ENCODE measurements around the gene ELOVL7.
"Not testable (repeated sequence)": the region's sequence is repeated elsewhere in the genome, so short reads cannot be mapped to it uniquely, and the experiment has no call there.

The ELOVL7 gene

GRCh38 chr5:60829490-60830266 is 14.4 kb downstream of the ELOVL7 start:
- no peak for DNase-seq

GRCh38 chr5:60827201-60827600 is 16.9 kb downstream of the ELOVL7 start:
- no peak for DNase-seq

GRCh38 chr5:60826653-60827052 is 17.4 kb downstream of the ELOVL7 start:
- DNase-seq = no peak

GRCh38 chr5:60823574-60823973 is 20.5 kb downstream of the ELOVL7 start:
- DNase-seq = no peak

- DNase-seq = no peak
Measured at GRCh38 chr5:60822285-60822556, 21.8 kb downstream of the ELOVL7 start.

GRCh38 chr5:60821488-60822284 is 22.4 kb downstream of the ELOVL7 start:
- no peak for DNase-seq

- no peak for DNase-seq
Measured at GRCh38 chr5:60820593-60821487, 23.2 kb downstream of the ELOVL7 start.

GRCh38 chr5:60816138-60816537 is 27.9 kb downstream of the ELOVL7 start:
- DNase-seq = not testable (repeated sequence)

GRCh38 chr5:60814498-60814897 is 29.6 kb downstream of the ELOVL7 start:
- no peak for DNase-seq

GRCh38 chr5:60812426-60812825 is 31.6 kb downstream of the ELOVL7 start:
- DNase-seq = no peak

- DNase-seq = no peak
Measured at GRCh38 chr5:60811105-60811504, 33.0 kb downstream of the ELOVL7 start.

- DNase-seq = no peak
Measured at GRCh38 chr5:60810438-60811085, 33.5 kb downstream of the ELOVL7 start.

- no peak for DNase-seq
Measured at GRCh38 chr5:60809891-60810425, 34.1 kb downstream of the ELOVL7 start.

- DNase-seq = no peak
Measured at GRCh38 chr5:60806591-60807243, 37.4 kb downstream of the ELOVL7 start.

- no peak for DNase-seq
Measured at GRCh38 chr5:60805463-60805862, 38.6 kb downstream of the ELOVL7 start.

- DNase-seq = no peak
Measured at GRCh38 chr5:60803712-60804111, 40.4 kb downstream of the ELOVL7 start.

GRCh38 chr5:60802986-60803385 is 41.1 kb downstream of the ELOVL7 start:
- no peak for DNase-seq

- no peak for DNase-seq
Measured at GRCh38 chr5:60802226-60802625, 41.8 kb downstream of the ELOVL7 start.

GRCh38 chr5:60797482-60798153 is 46.5 kb downstream of the ELOVL7 start:
- DNase-seq = no peak

GRCh38 chr5:60795424-60795950 is 48.6 kb downstream of the ELOVL7 start:
- DNase-seq = not testable (repeated sequence)

- DNase-seq = no peak
Measured at GRCh38 chr5:60794691-60795090, 49.4 kb downstream of the ELOVL7 start.

Data from CD4-positive, alpha-beta T cell treated with Interleukin-17A for 1 hour (primary cell).